Lower leg skin (tissue), 3 donors: Measurements from ENCODE around the gene C1QC.

Experiments
- CTCF ChIP-seq, 3 donors: fragments of 450-650 bp; IDR thresholded peaks; one replicate each; pipeline ENCODE4 v1.5.1; 2016; ENCODE audit warnings: antibody characterized with exemption in 3 of 3, mild to moderate bottlenecking in 3 of 3, moderate library complexity in 2 of 3
- POLR2A ChIP-seq, 2 donors: fragments of 450-650 bp; IDR thresholded peaks; one replicate each; pipeline ENCODE4 v1.6.1; 2016 to 2017; ENCODE audit warnings: antibody characterized with exemption in 2 of 2, mild to moderate bottlenecking in 1 of 2, moderate library complexity in 1 of 2

- TF ChIP-seq CTCF (IDR thresholded peaks at IDR 0.05) (no peak), POLR2A (IDR thresholded peaks at IDR 0.05) (no peak)
These were observed 14.6 kb upstream of the C1QC start for GRCh38 chr1:22628698-22629444.
